ENCODE measurements around the gene GSS. TPM values are rescaled to one million over a fixed set of nuclear protein-coding genes. Genes with fewer than 3 reads are reported as not detected.

GSS gene
- total RNA-seq, 2 donors from 2014 or later: 23.2 to 25.5 TPM

- intact Hi-C loops (cut with DNase I): loop anchor here (2.0 to 5.0 kb wide), 2 partner anchors 80 to 83 kb away; partner anchors contain the start of gene GGT7 (in 1 of the 2)
- no peak for DNase-seq (ENCODE audit: low spot score)
Observed at GRCh38 chr20:34954904-34955230, 739 bp downstream of the GSS start.

- intact Hi-C loops (cut with DNase I): loop anchor here (2.0 to 5.0 kb wide), 2 partner anchors 79 to 82 kb away; partner anchors contain the start of gene GGT7 (in 1 of the 2)
- DNase-seq (ENCODE audit: low spot score): no peak
Observed at GRCh38 chr20:34953960-34954359, 1.6 kb downstream of the GSS start.

- DNase-seq (ENCODE audit: low spot score): no peak
- intact Hi-C loops (cut with DNase I): loop anchor here in 1 of 2 donors (5.0 kb wide), 1 partner anchor 80 kb away; the partner anchor contains the start of gene GGT7
Observed at GRCh38 chr20:34952671-34953070, 2.9 kb downstream of the GSS start.

- intact Hi-C loops (cut with DNase I): loop anchor here in 1 of 2 donors (5.0 kb wide), 1 partner anchor 79 kb away; the partner anchor contains the start of gene GGT7
Observed at GRCh38 chr20:34951652-34952051, 4.0 kb downstream of the GSS start.

DNA sequence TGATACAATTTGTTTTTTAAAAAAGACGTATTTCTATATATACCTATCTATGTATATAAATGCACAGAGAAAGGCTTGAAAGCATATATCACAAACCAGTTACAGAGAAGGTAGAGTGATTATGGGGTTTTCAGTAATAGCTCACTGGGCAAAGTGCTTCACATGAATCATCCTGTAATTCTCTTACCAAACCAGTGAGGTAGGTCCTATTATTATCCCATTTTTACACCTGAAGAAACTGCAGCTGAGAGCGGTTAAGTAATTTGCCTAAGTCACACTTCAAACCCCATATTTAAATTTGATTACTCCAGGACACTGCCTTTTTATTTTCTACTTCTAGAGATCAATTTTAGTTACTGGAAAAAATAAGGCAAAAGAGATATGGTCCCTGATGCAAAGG is 4.4 kb downstream of the GSS start:
- intact Hi-C loops (cut with DNase I): loop anchor here in 1 of 2 donors (5.0 kb wide), 1 partner anchor 79 kb away; the partner anchor contains the start of gene GGT7

More at GRCh38 chr20:34951652-34952051, 4.0 kb downstream of the GSS start:
- DNase-seq (ENCODE audit: low spot score): no peak

DNA sequence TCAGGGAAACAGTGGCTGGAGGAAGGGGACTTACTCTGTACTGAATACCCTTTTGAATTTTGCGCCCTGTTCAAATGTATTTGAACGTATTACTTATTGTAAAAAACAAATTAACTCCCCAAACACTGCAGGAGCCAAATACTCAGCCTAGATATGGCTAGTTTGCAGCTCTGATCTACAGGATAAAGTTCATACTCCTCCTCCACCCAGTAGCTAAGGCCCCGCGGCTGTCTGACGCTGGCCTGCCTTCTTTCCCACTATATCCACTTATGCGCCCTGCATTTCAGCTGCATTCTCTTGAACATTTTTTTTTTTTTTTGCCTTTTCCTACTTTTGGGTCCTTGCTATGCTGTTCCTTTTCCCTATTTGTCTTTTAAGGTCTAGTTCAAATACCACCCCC is 6.5 kb downstream of the GSS start:
- intact Hi-C loops (cut with DNase I): no loop called here
- no peak for DNase-seq (ENCODE audit: low spot score)

More for the DNA sequence above, 4.4 kb downstream of the GSS start:
- DNase-seq (ENCODE audit: low spot score): no peak

DNA sequence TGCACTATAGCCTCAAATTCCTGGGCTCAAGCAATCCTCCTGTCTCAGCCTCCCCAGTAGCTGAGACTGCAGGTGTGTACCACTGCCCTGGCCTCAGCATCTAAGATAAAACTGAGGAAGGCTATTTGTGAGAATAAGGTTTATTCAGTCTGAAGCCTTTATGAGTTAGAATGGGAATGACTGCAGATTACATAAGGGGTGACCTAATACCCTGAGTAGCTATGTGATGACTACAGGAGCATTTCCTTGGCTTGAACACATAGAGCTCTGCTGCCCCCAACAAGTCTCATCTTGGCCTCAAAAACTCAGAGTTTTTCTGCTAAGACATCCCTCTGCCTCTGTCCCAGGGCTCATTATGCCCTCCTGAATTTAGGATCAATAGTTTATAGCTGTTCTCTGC is 7.6 kb downstream of the GSS start:
- intact Hi-C loops (cut with DNase I): no loop called here
- no peak for DNase-seq (ENCODE audit: low spot score)

GRCh38 chr20:34947336-34947735 is 8.3 kb downstream of the GSS start:
- no peak for DNase-seq (ENCODE audit: low spot score)
- intact Hi-C loops (cut with DNase I): no loop called here

GRCh38 chr20:34946661-34947060 is 8.9 kb downstream of the GSS start:
- DNase-seq (ENCODE audit: low spot score): no peak
- intact Hi-C loops (cut with DNase I): no loop called here

GRCh38 chr20:34945315-34946077 is 10.1 kb downstream of the GSS start:
- intact Hi-C loops (cut with DNase I): no loop called here
- DNase-seq (ENCODE audit: low spot score): no peak

DNA sequence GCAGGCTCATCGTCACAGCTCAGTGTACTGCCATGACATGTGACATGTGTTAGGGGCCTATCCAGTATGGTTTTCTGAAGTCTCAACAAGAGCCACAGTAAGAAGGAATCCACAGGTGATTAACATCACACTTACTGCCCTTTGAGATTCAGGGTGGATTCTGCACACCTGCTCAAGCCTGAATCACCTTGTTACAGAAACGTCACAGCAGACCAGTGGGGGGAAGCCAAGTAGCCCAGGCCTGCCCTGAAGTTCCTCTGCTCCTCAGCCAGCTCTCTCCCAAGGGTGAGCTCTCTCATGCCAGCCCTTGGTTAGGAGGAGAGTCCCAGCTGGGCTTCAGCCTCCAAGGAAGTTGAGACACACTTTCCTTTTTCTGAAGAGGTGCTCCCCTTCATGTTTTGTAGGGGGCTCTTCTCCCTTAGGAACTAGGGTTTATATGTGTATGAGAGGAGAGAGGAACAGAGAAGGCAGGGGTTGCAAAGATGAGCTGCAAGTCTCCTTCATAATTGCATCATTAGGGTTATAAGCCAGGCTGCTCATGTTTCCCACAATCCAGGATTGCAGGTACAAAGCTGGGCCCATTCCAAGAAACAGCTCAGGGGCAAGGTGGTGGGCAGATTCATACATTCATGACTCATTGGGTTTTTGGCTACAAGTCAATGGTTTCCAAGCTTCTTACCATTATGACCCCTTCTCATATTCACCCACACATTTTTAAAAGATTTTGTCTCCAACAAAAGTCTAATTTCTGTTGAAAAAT is 11.6 kb downstream of the GSS start:
- no peak for DNase-seq (ENCODE audit: low spot score)
- intact Hi-C loops (cut with DNase I): no loop called here

DNA sequence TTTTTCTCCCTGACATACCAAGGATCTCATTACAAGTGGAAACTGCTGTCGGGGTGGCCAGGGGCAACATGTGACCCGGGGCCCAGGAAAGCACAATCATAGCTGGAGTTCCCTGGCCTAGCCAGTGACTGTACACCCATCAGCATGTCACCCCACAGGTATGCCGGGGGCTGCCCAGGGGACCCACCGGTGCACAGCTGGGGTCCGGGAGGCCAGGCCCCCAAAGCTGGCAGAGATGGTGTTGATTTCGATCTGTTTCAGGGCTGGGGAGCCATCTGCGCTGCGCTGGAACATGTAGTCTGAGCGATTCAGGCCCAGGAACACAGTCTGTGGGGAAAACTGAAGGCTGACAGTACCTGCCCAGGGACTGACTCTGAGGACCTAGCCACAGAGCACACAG is 13.3 kb downstream of the GSS start:
- no peak for DNase-seq (ENCODE audit: low spot score)
- intact Hi-C loops (cut with DNase I): no loop called here

DNA sequence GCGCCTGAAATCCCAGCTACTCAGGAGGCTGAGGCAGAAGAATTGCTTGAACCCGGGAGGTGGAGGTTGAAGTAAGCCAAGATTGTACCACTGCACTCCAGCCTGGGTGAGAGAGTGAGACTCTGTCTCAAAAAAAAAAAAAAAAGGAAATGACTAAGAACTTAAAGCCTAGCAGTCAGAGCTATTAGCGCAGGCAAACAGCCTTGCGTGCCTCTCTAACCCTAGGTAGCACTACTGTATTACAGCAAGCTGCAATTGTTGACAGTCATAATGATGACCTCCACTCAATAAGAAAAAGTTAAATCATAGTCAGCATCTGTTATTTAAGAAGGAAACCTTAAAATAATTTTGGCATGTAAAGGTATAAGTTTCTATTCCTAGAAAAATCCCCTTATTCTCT is 14.4 kb downstream of the GSS start:
- intact Hi-C loops (cut with DNase I): loop anchor here in 1 of 2 donors (1.0 kb wide), 1 partner anchor 23 kb away; no protein-coding TSS in a partner anchor
- no peak for DNase-seq (ENCODE audit: low spot score)

DNA sequence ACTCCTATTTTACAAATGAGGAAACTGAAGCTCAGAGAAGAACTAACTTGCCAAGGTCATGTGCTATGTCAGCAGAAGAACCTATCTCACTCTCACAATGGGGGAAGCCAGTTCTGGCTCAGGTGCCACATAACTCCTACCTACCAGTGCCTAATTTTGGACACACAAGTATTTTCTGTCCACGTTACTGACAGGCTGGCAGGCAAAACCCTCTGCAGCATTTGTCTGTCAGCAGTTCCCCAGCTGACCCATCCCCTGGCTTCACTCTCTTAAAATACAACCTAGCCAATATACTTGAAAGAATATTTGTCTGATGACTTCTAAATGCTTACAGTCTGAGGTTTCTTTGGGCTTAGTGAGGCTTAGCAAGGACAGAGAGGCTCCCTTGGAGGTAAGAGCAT is 15.5 kb downstream of the GSS start:
- intact Hi-C loops (cut with DNase I): no loop called here
- no peak for DNase-seq (ENCODE audit: low spot score)

DNA sequence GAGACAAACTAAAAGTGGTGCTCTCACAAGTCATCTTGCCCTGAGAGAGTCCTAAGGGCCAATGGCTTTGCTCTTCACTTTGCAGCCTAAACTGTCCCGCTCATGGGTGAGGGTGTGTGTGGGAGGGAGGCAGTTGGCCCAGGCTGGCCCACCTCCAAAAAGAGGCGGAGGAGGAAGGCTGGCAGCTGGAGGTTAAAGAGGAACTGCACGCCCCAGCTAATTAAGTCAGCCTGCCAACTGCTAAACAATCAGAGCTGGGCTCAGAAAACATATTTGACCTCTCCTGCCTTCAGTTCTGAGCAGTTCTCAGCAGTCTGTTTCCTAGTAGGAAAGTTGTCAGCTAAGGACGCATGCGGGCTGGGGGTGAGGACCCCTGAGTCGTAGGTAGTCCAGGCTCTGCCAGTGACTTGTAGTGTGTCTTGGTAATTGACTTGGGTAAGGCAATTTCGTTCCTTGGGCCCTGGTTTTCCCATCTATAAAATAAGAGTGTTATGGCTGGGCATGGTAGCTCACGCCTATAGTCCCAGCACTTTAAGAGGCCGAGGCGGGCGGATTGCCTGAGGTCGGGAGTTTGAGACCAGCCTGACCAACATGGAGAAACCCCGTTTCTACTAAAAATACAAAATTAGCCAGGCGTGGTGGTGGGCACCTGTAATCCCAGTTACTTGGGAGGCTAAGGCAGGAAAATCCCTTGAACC is 17.0 kb downstream of the GSS start:
- peak; percentile 87 for DNase-seq (ENCODE audit: low spot score)
- intact Hi-C loops (cut with DNase I): no loop called here

GRCh38 chr20:34931771-34932170 is 23.8 kb downstream of the GSS start:
- intact Hi-C loops (cut with DNase I): no loop called here
- DNase-seq (ENCODE audit: low spot score): no peak

GRCh38 chr20:34928411-34928810 is 27.2 kb downstream of the GSS start:
- no peak for DNase-seq (ENCODE audit: low spot score)
- intact Hi-C loops (cut with DNase I): no loop called here

DNA sequence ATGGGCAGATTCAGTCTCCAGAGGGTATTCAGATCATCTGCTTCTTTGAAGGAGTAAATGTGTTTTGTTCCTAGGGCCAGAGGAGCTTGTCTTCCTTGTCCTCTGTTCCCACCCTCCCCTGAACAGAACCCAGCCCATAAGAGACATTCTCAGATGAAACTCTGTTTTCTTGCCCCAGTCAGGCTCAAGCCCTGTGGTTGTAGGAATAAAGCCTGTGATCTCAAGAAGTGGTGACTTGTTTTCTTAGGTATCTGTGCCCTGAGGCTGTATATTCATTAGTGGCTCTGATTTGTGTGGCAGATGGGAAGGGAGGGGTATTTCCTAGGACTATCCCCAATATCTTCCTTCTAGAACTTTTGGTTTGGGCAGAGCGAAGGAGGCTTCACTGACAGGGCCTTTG is 27.9 kb downstream of the GSS start:
- no peak for DNase-seq (ENCODE audit: low spot score)
- intact Hi-C loops (cut with DNase I): no loop called here

DNA sequence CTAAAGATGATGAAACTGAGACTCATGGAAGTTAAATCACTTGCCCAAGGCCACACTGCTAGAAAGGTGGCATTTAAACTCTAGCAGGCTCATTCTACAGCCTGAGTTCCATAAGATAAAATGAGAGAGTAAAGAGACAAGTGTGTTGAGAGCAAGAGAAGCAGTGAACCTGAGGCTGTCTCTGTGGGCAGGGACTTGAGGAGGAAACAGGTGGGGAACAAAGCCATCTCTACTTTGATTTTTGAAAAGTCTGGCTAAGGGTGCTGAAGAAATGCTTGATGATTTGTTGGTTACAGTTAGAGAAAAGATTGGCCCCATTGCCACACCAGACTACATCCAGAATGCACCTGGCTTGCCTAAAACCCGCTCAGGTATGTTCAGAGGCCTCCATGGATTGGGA is 29.0 kb downstream of the GSS start:
- intact Hi-C loops (cut with DNase I): no loop called here
- DNase-seq (ENCODE audit: low spot score): no peak

GRCh38 chr20:34925981-34926380 is 29.6 kb downstream of the GSS start:
- intact Hi-C loops (cut with DNase I): no loop called here
- no peak for DNase-seq (ENCODE audit: low spot score)
